ENCODE results near the gene ITGB1BP1. TPM values are rescaled to one million over a fixed set of nuclear protein-coding genes. Genes with fewer than 3 reads are reported as not detected.

ITGB1BP1 gene
- total RNA-seq, 4 donors from 2014 or later: 59.6 to 91.4 (median 66.1) TPM

DNA sequence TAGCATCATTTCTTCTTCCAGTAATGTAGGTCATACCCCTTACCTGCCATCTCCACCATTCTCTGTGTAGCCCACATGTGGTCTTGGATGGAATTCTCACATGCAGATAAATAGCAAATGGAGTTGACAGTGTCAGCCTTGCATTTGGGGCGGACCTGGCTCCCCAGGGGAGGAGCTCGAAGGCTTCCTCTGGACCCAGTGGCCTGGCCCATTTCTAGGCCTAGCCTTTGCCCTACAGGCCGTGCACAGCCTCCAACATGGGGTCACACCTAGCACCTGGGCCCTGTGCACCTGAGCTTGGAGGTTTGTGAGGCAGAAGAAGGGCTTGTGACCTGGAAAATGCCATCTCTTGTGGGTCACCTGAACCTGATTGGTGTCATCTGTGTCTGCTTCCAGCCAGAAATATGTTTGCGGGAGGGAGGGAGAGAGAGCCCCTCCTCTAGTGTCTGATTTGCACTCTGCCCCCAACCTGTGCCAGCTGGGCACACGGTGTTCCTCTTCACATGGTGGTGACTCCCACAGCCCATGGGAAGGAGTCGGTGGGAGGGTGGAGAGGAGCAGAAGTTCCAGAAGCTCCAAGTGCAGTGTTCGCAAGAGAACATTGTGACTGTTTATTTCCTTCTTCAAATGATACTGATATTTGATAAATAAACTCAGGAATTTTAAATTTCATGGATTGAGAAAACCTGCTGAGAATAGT is 33.0 kb downstream of the ITGB1BP1 start:
- Histone ChIP-seq H3K27me3 (no peaks in the 10 kb centered on the region), H3K36me3 (peaks cover 17 to 77% (median 63%) of the 10 kb centered on the region in 4 donors), H3K27ac (replicated peaks in 1 of 4) (no peak overlapping the region), H3K4me1 (peaks cover 14 to 29% (median 25%) of the 10 kb centered on the region in 4 donors), H3K4me3 (no peak overlapping the region), H3K9me3 (no peaks in the 10 kb centered on the region)
- no peak for DNase-seq (ENCODE audit: extremely low spot score)
- intact Hi-C loops (cut with DNase I): no loop called here
- no peak for TF ChIP-seq POLR2A (IDR thresholded peaks at IDR 0.05; ENCODE audit: low read depth)
- no peak for TF ChIP-seq EP300 (IDR thresholded peaks at IDR 0.05)
- TF ChIP-seq CTCF (IDR thresholded peaks at IDR 0.05): no peak
- TF ChIP-seq POLR2AphosphoS5 (IDR thresholded peaks at IDR 0.05): no peak
- 91% methylated on average over 6 of the region's 7 CpGs for WGBS

DNA sequence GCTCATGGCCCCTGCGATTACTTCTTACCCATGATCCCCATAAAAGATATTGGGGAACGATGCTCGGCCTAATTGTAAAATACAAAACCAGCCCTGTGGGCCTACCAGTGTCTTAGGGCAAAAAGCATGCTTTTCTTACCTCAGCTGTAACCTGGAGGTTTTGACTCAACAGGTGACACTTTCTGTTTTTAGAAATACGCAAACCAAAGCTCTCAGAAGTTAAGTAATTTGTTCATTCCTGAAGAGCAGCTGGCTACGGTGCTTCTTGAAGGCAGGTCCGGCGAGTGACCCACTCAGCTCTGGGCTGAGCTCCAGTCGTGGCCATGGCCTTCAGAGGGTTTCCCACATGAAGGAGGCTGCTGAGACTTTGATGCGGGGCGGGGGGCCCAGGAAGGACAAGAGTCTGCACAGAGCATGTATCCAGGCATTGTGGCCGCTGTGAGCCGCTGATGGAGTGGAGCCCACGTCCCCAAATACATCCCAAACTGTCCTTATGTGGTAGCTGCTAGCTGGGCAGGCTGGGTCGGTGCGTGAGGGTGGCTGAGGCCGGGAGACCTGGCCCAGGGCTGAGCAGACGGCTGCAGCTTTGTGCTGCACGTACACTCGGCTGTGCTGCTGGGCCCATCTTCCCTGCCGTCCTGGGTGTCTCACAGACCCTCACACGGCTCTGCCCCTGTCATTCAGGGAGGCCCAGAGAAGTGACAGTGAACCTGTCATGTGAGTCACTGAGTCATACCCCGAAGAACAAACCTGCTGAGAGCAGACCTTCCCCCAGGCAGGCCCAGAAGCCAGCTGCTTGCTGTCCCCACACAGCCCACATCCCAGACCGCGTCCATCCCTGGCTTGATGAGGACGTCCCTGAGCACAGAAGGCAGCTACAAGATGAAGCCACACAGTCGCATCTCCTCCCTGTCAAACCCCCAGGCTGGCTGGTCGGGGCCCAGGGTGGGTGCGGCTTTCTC is 34.1 kb downstream of the ITGB1BP1 start:
- no peak overlapping the region for H3K4me3 ChIP-seq
- no peaks in the 10 kb centered on the region for H3K27me3 ChIP-seq
- peak overlapping the region in 1 of 4 donors; percentile 6 for H3K27ac ChIP-seq (replicated peaks in 1 of 4)
- WGBS: 91% methylated on average over 17 of the region's 28 CpGs
- peaks cover 14 to 29% (median 25%) of the 10 kb centered on the region in 4 donors for H3K4me1 ChIP-seq
- no peaks in the 10 kb centered on the region for H3K9me3 ChIP-seq
- intact Hi-C loops (cut with DNase I): no loop called here
- TF ChIP-seq CTCF (IDR thresholded peaks at IDR 0.05): no peak
- no peak for TF ChIP-seq EP300 (IDR thresholded peaks at IDR 0.05)
- TF ChIP-seq POLR2A (IDR thresholded peaks at IDR 0.05; ENCODE audit: low read depth): no peak
- TF ChIP-seq POLR2AphosphoS5 (IDR thresholded peaks at IDR 0.05): no peak
- DNase-seq (ENCODE audit: extremely low spot score): no peak
- peaks cover 25 to 76% (median 60%) of the 10 kb centered on the region in 4 donors for H3K36me3 ChIP-seq

GRCh38 chr2:9388199-9388681 is 35.1 kb downstream of the ITGB1BP1 start:
- Histone ChIP-seq H3K4me1 (peaks cover 14 to 24% (median 21%) of the 10 kb centered on the region in 4 donors), H3K27ac (replicated peaks in 1 of 4) (no peak overlapping the region), H3K4me3 (no peak overlapping the region), H3K9me3 (no peaks in the 10 kb centered on the region), H3K27me3 (no peaks in the 10 kb centered on the region), H3K36me3 (peaks cover 25 to 79% (median 60%) of the 10 kb centered on the region in 4 donors)
- TF ChIP-seq POLR2A (IDR thresholded peaks at IDR 0.05; ENCODE audit: low read depth) (no peak), POLR2AphosphoS5 (IDR thresholded peaks at IDR 0.05) (no peak), CTCF (IDR thresholded peaks at IDR 0.05) (no peak), EP300 (IDR thresholded peaks at IDR 0.05) (no peak)
- WGBS: 92% methylated on average over 9 of the region's 11 CpGs
- DNase-seq (ENCODE audit: extremely low spot score): no peak
- intact Hi-C loops (cut with DNase I): no loop called here

GRCh38 chr2:9385841-9386240 is 37.5 kb downstream of the ITGB1BP1 start:
- 87% methylated on average over 6 of the region's 6 CpGs for WGBS
- no peak for DNase-seq (ENCODE audit: extremely low spot score)
- Histone ChIP-seq H3K27me3 (no peaks in the 10 kb centered on the region), H3K36me3 (peaks cover 25 to 89% (median 60%) of the 10 kb centered on the region in 4 donors), H3K4me1 (peaks cover 4 to 17% (median 10%) of the 10 kb centered on the region in 4 donors), H3K9me3 (no peaks in the 10 kb centered on the region), H3K27ac (replicated peaks in 1 of 4) (no peak overlapping the region), H3K4me3 (no peak overlapping the region)
- TF ChIP-seq POLR2A (IDR thresholded peaks at IDR 0.05; ENCODE audit: low read depth) (no peak), POLR2AphosphoS5 (IDR thresholded peaks at IDR 0.05) (no peak), EP300 (IDR thresholded peaks at IDR 0.05) (no peak), CTCF (IDR thresholded peaks at IDR 0.05) (no peak)
- intact Hi-C loops (cut with DNase I): no loop called here
